VCaP (cell line): ENCODE measurements around the gene ZFP36L2.

Experiments used
- H3K27ac ChIP-seq: fragments of 450-650 bp; 2 replicates; pipeline ENCODE4 v1.5.1; 2017
- CTCF ChIP-seq: fragments of 450-650 bp; conservative IDR thresholded peaks from 2 replicates; pipeline ENCODE4 v1.5.1; 2017; ENCODE audit warnings: mild to moderate bottlenecking, moderate library complexity

Gene ZFP36L2

DNA sequence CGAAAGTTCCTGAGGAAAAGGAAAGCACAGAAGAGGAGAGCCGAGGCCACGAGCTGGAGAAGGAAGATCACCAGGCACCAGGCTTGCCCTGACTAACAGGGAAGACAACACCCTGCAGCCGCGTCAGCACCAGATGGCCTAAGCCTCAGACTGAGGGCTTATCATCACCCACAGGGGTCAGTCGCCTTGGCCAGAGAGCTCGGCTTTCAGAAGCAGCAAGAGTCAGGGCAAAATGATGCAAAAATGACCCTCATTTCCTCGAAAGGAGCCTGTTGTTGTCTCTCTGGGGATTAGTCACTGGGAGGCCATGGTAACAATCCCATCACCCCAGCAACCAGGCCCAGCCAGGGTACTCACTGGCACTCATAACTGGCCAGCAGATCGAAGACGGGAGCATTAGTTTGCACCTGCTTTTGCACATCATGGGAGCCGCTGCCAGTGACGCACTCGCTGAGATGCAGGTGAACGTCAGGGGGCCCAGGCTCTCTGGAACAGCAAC is 42.7 kb upstream of the ZFP36L2 start:
- H3K27ac ChIP-seq, result no peak overlapping the region
- TF ChIP-seq CTCF, result no peak

DNA sequence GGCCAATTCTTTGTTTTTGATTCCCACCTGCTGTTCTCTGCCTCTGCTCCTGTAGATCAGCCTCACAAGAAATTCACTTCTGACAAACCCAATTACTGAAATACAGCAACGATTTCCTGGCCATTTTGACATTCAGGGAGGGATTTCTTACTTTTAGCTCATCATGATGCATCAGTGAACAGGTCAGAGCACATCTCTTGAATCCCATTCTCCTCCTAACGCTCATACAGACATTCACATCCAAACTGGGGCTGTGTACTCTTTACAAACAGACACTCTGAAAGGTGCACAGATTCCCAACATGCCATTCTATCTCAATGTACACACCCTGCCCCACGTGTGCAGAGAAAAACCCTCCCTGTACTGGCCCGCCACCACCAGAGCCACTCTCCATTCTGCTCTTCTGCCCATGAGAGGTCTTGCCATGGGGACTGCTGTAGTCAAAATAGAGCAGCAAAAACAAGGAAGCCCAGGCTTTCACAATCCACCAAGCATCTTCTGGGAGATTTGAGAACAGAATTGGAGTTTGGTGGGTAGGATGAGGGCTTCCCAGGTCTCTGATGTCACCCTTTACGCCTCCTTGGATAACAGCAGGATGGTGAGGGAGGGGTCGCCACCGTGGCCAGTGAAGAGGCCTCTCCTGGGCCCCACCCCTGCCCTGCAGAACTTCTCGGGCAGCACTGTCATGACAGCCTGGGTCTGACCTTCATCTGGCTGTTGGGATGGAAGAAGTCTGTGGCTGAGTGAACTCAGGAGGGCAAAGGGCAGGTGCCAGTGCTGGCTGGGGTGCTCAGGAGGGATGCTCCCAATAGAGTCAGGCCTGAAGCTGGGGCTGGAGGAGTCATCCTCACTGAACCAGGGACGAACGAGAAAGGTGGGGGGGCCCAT is 41.9 kb upstream of the ZFP36L2 start:
- no peak overlapping the region for H3K27ac ChIP-seq
- TF ChIP-seq CTCF, result no peak

GRCh38 chr2:43267381-43267780 is 41.0 kb upstream of the ZFP36L2 start:
- no peak overlapping the region for H3K27ac ChIP-seq
- TF ChIP-seq CTCF, result no peak

DNA sequence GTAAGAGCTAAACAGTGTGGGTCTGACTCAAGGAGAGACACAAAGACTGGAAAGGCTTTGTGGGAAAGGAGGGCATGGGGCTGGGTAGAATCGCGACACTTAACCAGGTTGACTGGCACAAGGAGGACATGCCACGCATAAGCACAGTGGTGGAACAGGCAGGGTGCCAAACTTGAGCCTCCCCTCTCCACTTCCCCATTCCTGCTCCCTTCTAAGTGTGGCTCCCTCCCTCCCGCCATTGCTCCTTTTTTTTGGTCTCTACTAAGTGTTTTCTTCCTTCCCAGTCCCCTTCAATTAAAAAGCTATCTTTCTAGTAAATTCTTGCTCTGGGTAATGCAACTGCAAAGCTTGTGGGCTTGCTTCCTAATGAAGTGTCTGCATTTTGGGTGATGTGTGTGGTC is 40.3 kb upstream of the ZFP36L2 start:
- H3K27ac ChIP-seq, result no peak overlapping the region
- TF ChIP-seq CTCF, result no peak

GRCh38 chr2:43265421-43265820 is 39.0 kb upstream of the ZFP36L2 start:
- no peak overlapping the region for H3K27ac ChIP-seq

DNA sequence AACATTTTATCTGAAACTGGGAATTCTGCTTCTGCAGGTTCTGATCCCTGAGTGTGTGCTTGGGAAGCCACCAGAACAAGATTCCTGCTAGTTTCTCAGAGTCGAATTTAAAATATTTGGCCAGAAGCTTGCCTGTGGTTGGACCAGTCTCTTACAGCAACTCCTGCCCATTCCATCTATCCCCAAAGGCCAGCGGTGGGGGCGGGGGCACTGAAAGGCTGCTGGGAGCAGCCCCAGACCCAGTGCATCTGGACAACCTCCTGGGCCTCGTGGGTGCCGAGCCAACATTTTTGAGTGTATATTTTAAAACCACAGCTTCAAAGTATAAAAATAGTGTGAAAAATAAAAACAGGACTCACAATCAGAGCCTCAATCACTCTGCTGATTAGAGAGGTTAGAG is 38.6 kb upstream of the ZFP36L2 start:
- no peak for TF ChIP-seq CTCF
- H3K27ac ChIP-seq, result no peak overlapping the region

More at GRCh38 chr2:43265421-43265820, 39.0 kb upstream of the ZFP36L2 start:
- no peak for TF ChIP-seq CTCF

- TF ChIP-seq CTCF, result no peak
- no peak overlapping the region for H3K27ac ChIP-seq
Measured at GRCh38 chr2:43262951-43263350, 36.5 kb upstream of the ZFP36L2 start.
